ENCODE measurements around the gene PLXNA4.

DNA sequence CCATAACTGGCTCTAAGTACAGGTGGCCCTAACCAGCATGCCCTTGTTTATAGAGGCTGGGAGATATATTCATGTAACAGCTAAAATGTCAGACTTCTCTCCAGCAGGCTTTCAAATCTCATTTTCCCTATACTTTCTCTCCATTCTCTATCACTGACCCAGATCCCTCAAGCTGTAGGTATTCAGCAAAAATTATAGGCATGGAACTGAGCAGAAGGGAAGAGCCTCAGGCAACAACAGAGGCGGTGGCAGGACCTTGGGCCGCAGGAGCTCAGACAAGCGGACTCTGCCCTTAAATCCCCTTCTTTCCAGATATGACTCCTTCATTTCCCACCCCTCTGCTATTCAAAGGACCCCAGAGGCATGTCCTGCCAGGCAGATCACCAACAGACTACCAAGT, 417.4 kb downstream of the PLXNA4 start:
- TF ChIP-seq, protein P1, sequence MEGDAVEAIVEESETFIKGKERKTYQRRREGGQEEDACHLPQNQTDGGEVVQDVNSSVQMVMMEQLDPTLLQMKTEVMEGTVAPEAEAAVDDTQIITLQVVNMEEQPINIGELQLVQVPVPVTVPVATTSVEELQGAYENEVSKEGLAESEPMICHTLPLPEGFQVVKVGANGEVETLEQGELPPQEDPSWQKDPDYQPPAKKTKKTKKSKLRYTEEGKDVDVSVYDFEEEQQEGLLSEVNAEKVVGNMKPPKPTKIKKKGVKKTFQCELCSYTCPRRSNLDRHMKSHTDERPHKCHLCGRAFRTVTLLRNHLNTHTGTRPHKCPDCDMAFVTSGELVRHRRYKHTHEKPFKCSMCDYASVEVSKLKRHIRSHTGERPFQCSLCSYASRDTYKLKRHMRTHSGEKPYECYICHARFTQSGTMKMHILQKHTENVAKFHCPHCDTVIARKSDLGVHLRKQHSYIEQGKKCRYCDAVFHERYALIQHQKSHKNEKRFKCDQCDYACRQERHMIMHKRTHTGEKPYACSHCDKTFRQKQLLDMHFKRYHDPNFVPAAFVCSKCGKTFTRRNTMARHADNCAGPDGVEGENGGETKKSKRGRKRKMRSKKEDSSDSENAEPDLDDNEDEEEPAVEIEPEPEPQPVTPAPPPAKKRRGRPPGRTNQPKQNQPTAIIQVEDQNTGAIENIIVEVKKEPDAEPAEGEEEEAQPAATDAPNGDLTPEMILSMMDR (IDR thresholded peaks at IDR 0.05) = no peak
- no peak for TF ChIP-seq POLR2A (IDR thresholded peaks at IDR 0.05)
